ENCODE results near the gene L2HGDH.
A peak's percentile ranks its signal among the peaks of the same experiment; 100 is the strongest.
"Not testable (repeated sequence)": the region's sequence is repeated elsewhere in the genome, so short reads cannot be mapped to it uniquely, and the experiment has no call there.

L2HGDH gene

DNA sequence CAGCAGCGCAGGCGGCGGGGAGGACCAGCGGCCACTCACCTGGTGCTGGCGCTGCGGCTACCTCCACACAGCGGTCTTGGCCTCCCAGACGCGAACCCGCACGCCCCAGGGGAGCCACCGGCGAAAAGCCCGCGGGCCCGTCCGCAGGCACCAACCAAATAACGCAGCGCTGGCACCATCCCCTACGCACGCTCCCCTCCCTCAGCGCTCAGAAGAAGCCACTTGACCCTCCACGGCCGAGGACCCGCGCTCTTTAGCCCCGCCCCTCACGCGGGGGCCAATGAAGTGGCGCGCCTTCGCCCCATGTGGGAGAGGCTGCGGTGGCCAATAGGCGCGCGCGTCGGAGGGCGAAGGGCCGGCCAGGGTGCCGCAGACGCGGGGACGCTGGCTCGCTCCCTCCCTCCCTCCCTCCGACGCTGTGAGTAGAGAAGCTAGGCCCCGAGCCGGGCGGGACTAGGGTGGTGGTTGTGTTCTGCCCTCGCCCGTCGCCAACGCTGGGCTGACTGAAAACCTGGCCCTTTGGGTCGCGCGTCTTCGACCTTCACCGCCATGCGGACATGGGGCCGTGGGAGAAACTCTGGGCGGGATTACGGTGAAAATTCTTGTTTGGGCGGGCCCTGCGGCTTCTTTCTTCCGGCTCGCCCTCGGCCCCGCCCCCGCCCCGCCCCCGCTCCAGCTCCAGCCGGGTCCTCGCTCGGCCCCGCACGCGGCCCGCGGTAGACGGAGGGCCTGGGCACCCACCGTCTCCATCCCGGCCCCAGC, at the start of gene L2HGDH, which contains the start of gene DMAC2L:
Gene L2HGDH, minus strand, starts transcription at position 258 of the 762 bp plus-strand sequence. Its CDS starts 79 bp downstream, at position 179.
Gene DMAC2L, plus strand, starts transcription at position 353 of the 762 bp plus-strand sequence. CDS start 9,164 bp downstream, outside the sequence.
- DNase-seq (ENCODE audit: low read depth), result peak; percentile 66

DNA sequence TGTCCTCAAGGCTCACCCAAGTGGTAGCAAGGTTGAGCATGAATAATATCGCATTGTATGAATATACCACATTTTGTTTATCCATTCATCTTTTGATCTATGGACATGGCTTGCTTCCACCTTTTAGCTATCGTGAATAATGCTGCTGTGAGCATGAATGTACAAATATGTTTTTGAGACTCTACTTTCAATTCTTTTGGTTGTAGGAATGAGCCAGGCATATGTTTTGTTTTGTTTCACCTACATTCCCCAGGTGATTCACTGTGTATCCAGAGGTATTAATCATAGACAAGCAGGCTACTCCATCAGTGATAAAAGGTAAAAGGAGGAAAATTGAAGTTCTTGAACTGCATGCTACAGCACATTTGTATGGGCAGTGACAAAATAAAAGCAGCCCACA, 48.8 kb upstream of the L2HGDH start:
- DNase-seq (ENCODE audit: low read depth), result no peak

DNA sequence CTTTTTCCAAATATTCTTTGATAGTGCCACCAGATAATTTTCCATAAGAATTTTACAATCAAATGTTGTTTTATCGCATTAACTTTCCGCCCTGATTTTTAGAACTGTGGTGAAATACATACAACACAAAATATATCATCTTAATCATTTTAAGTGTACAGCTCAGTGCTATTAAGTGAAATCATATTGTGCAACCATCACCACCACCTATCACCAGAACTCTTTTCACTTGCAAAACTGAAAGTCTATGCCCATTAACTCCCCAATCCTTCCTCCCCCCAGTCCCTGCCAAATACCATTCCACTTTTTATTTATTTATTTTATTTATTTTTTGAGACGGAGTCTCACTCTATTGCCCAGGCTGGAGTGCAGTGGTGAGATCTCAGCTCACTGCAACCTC, 48.1 kb upstream of the L2HGDH start:
- no peak for DNase-seq (ENCODE audit: low read depth)

DNA sequence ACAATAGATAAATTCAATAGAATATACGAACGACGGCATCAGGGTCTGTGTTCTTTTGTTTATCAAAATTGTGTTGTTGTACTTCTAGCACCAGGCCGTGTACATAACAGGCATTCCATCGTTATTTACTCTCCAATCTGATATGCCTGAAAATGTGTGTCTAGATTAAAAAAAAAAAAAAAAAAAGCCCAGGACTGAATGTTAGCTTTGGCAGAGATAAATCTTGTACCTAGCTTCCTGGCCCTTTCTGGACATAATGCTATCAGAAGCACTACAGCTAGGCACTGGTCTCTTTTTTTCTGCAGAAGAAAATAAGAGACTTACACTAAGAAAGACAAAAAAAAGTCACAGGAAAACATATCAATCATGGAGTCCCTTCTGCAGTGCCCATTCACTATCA, 47.6 kb upstream of the L2HGDH start:
- DNase-seq (ENCODE audit: low read depth), result no peak

DNA sequence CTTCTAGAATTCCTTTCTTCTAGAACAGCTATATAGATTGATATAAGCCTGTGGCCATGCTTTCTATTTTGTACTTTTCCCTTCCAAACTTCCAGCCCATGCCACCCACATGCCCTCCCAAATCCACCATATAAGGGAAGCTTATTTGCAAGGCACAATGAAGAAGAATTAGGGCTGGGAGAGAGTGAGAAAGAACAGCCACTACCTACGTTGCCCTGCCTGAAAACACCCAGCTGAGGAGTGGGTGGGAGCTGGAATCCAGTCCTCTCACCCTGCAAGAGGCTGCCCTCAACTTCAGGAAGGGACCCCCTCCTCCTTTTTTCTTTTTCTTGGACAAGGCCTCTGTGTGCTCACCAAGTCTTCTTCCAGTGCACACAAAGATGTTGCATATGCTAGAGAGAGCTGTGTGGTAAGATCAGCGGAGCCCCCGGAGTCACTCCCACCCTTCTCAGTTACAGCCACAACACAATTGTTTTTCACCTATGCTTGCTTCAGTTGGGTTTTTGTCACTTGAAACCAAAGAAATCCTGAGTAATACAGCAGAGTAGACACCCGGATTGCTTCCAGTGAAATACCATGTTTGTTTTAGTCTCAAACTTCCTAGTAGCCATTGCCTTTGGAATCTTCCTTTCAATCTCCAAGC, 45.8 kb upstream of the L2HGDH start:
- DNase-seq (ENCODE audit: low read depth), result no peak

DNA sequence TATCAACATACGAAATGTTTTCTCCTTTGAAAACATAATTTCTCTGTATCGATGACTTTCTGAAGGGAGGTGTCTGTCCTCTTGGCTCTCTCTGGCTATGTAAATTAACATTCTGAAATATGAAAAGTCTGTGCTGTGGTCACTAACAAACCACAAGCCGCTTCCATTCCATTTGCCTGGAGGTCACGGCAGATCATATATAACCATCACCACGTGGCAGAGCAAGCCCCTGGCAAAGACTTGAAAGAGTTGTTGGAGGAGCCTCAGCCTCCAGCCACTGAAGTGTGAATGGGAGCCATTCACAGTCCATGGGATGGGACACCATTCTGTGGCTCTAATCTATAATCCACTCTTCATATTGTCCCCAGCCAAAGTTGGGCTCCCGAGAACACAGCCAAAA, 45.1 kb upstream of the L2HGDH start:
- DNase-seq (ENCODE audit: low read depth), result no peak

DNA sequence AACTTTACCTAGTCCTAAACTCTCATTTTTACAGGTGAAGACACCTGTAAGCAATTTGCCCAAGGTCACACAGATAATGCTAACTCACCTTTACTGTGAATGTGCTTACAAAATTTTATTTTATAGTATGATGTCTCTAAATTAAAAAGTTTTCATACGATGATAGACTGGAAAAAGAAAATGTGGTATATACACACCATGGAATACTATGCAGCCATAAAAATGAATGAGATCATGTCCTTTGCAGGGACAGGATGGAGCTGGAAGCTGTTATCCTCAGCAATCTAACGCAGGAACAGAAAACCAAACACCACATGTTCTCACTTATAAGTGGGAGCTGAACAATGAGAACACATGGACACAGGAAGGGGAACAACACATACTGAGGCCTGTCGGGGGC, 44.3 kb upstream of the L2HGDH start:
- not testable (repeated sequence) for DNase-seq (ENCODE audit: low read depth)

DNA sequence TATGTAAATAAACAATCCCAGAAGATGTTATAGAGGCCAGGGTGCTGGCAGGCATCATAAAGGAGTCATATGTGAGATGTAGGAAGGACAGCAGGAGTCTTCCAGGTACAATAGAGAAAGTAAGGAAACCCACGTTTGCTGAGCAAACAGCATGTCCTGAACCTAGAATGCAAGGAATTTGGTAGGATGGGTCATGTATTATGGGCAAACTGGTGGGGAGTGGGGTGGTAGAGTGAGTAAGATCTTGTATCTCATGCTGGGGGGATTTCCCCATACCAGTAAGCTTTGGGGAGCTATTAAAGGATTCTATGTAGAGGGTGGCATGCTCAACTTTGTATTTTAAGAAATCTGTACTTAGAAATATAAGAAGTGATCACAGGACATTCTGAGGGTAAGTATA, 43.7 kb upstream of the L2HGDH start:
- no peak for DNase-seq (ENCODE audit: low read depth)

DNA sequence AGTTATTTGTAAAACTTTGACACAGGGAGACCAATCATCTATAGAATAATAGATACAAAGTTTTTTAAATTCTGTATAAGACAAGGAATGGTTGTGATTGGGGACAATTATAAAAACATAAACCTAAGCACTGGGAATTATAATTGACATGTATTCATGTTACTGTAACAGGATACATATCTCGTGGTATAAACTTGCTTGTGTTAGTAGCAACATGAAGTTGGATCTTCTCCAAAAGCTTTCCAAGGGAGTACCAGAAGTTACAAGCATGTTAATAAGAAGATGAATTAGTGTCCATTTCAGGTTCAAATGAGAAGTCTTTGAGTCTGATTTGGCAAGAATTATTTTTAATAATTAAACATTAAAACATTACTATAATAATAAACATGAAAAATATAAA, 42.5 kb upstream of the L2HGDH start:
- no peak for DNase-seq (ENCODE audit: low read depth)

DNA sequence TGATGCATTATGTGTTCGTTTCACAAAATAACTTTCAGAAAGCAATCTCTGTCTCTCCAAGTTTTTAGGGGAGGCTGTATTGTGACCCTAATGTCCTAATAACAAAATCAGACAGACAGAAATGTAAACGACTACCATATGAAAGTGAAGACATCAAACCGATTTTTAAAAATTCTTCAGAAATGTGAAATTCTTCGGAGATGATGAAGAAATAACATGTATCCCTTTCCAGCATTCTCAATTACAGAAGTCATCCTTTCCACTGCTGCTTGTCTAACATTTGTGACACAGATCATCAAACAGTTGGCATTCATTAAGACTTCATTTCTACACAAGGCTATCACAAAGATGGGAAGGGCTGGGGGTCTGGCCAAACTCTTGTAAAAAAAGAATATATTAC, 41.1 kb upstream of the L2HGDH start:
- DNase-seq (ENCODE audit: low read depth), result no peak

DNA sequence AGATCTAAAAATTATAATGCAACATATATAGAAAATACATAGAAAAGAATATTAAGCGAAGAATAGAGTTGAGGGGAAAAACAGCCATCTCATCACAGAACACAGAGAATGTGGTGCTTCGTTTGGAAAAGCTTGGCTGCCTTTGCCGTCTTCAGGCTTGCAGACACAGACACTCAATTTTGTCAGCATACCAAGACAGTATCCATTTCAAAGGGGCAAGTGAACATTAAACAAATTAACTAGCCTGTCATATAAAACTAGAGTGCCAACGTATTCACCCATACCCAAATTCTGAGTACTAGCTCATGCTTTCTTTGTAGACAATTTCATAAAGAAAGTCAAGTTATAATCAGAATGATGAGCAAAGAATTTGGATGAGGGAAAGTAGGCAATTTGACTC, 40.6 kb upstream of the L2HGDH start:
- DNase-seq (ENCODE audit: low read depth), result no peak

DNA sequence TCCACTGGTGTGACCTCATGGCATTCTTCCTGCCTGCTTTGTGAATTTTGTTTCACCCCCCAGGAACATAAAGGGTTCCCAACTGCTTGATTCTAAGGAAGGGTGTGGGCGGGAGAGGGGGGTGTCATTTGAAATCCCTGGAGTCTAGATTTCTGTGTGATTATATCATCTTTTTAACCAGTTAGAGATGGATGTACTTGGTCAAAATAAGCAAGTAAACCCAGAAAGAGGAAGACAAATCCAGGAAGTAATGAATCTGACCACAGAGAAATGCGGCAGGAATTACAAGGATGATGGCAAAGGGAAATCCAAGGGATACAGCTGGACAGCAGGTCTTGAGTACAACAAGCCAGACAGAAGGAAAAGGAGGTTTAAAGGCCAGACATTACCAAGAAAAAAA, 38.9 kb upstream of the L2HGDH start:
- no peak for DNase-seq (ENCODE audit: low read depth)

DNA sequence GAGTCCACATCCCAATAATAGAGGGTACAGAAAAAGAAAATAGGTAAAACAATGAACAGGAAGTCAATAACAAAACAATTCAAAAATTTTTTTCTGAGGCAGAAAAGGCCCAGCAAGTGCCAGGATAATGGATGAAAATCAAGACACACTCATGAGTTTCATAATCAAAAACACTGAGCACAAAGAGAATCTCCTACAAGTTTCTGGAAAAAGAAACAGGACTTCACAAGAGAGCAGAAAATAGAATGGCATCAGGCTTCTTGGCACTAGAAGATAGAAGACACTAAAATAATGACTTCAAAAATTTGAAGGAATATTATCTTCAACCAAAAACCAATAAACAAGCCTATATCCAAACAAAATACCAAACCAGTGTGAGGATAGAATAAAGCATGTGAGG, 36.9 kb upstream of the L2HGDH start:
- DNase-seq (ENCODE audit: low read depth), result no peak

DNA sequence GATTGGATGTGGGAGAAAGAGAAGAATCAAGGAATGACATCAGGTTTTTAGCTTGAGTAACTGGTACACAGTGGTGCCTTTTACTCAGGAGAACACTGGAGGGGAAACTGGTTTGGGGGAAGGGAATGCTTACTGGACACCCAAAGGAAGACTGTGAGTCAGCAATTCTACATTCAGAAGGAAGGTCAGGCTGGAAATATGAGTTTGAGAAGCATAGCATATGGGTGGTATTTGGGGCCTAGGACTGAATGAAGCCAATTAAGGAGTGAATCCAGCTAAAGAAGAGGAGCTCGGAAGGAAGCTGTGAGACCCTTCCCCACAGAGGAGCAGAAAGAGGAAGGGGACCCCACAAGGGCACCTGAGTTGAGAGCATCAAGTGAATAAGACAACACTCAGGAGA, 35.5 kb upstream of the L2HGDH start:
- DNase-seq (ENCODE audit: low read depth), result no peak

DNA sequence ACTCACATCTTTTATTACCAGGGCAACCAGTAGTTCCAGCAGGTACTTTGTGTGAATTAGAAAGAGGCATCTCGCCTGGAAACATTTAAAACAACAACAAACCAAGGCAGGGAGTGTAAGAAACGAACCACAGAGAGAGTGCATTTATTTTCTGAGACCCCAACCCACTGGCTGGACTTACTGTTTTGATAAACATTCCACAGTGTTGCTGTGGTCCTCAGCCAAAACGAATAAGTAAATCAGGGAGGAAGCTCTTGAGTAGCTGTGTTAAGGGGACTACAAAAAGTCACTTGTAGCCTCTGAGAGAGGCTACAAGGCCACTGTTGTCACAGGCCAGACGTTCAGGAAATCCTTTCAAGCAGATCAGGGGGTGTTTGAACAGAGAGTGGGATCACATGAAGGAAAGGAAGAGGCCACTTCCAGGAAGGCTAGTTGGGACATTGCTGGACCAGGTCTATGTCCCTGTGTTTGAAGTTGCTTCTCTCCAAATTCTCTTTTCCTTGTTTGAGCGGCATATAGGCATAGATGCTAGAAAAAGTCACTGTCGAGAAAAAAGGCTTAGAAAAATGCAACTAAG, 33.9 kb upstream of the L2HGDH start:
- no peak for DNase-seq (ENCODE audit: low read depth)

DNA sequence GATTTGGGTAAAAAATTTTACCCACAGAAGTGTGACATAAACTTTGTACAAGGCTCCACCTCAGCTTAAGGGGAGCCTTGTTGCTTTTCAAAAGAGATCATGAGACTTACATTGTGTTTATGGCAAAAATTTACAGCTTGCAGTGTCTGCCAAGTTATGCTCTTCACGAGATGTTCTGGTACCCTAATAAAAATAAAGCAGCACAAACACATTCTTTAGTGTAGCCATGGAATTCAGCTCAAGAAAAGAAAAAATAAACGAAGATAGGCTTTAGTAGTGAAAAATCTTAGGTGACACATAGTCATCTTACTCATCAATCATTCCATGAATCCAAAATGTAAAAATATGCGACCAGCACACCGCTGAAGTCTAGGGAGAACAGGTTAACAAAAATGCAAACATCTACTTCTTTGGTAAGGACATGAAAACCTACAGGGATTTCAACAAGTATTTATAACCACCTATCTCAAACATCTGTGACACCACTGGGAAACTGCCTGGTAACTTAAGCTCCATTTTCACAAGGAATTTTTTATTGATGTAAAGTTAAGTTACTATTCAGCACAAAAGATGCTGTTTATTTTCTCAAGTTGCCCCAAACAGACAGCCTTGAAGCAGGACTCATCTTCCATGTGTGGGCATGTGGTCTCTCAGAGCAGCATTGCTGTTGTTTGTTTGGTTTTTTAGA, 33.0 kb upstream of the L2HGDH start:
- no peak for DNase-seq (ENCODE audit: low read depth)

DNA sequence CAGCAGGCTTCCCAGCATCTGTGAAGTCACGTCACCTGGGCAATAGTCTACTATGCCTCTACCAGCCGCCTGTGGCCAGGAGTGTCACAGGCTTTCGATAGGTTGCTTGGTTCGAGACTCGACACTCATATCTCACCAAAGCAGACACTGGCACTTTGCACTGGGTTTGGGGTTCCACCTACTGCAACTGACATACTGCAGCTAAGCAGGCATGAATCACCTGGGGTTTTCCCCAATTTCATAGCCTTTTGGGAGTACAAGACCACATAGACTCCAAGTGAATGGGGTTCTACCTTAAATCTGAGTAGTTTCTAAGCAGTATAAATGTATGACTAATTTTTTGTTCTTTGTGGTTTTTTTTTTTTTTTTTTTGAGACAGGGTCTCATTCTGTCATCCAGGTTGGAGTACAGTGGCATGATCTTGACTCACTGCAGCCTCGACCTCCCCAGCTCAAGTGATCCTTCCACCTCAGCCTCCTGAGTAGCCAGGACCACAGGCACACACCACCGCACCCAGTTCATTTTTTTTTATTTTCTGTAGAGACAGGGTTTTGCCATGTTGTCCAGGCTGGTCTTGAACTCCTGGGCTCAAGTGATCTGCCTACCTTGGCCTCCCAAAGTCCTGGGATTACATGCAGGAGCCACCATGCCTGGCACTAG, 32.2 kb upstream of the L2HGDH start:
- DNase-seq (ENCODE audit: low read depth), result no peak

DNA sequence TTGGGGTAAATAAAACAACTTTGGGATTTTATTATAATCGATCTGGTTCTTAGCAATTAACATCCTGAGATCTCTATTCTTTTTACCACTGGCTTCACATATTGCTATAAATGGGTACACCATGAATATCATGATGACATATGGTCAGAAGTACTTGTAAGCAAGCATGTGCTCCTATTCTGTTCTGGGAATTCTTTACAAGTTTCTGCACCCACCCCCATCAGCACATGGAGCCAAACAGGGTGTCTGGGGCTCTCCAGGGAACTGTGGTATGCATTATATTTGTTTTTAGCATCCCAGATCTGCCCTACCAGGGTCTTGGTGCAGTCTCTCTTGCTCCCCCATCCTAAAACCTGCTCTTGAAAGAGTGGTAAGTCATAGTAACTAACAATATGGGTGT, 31.4 kb upstream of the L2HGDH start:
- no peak for DNase-seq (ENCODE audit: low read depth)

DNA sequence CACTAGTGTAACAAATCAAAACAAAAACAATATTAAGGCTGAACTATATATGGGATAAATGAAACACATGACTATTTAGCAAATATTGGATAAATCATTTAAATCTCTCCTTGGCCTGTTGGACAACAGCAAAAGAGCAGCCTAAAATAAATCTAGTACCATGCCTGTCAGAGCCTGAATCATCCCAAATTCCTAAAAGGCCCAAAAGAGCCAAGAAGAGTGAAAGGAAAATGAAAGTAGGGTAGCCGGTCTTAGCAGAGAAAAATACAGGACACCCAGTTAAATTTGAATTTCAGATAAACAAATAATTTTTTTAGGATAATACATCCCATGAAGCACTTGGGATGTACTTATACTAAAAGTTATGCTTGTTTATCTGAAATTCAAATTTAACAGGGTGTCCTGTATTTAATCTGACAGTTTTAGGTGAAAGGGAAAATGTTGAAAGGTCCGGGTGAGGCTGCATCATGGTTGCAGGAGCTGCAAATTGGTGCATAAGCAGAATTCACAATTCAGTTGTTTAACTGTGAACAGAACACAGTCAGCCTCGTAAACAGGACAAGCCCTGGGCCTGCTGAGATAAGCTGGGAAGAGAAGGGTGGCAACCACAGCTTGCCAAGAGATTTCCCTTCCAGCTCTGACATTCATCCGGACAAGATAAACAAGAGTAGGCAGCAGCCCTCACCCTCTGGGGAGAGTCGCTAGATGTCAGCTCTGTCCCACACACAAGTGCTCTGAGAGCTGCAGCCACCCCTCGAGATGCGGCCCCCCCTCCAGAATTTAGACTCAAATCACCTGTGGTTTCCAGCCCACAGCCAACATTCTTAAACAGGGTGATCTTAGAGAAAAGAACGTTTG, 30.4 kb upstream of the L2HGDH start:
- peak; percentile 42 for DNase-seq (ENCODE audit: low read depth)

DNA sequence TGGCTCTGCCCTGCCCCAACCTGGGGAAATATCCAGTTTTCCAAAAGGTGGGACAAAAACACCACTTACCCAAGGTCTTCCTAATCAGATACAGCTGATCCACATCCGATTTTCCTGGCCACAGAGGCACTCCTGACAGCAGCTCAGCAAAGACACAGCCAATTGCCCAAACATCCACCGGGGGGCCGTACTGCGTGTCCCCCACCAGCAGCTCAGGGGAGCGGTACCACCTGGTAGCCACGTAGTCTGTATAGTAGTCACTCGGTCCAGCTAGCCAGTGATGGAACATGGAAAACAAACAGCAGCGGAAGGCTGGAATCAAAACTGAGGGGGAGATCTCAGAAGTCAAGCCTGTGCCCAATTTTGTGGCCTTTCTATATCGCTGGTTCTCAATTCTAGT, 28.9 kb upstream of the L2HGDH start:
- DNase-seq (ENCODE audit: low read depth), result no peak

DNA sequence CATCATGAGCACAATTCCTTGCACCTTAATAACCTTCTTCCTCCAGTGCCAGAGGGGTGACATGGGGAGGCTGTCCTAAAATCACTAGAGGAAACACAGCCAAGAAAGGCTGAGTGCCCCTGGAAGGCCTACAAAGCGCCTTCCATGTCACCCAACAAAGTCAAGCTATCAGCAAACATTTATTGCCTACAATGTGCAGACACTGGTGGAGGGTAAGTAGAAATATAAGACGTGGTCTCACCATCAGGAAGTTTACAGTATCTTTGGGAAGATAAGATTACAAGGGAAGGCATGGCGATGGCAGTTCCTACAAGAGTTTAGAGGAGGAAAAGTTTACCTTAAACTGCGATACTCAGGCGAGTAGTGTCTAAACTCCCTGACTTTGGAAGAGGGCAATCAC, 28.0 kb upstream of the L2HGDH start:
- no peak for DNase-seq (ENCODE audit: low read depth)
